Stimulated activated CD8-positive, alpha-beta memory T cell treated with anti-CD3 and anti-CD28 coated beads, Interleukin-12 subunit alpha, Interleukin-12 subunit beta, amount 100 ng/mL, for 4 hours (primary cell): ENCODE results near the gene EDEM2.
"Not testable (repeated sequence)": the region's sequence is repeated elsewhere in the genome, so short reads cannot be mapped to it uniquely, and the experiment has no call there.

ENCODE experiments used
- DNase-seq: peaks from one replicate; pipeline ENCODE4 v3.0.0-alpha.2; 2020; ENCODE audit warnings: low read depth

Gene EDEM2

GRCh38 chr20:35146920-35147574 lies at the start of gene EDEM2:
TSS of gene EDEM2 (minus strand) at chr20:35147336. CDS start at chr20:35147258, 78 bp downstream.
- peak; percentile 89 for DNase-seq

DNA sequence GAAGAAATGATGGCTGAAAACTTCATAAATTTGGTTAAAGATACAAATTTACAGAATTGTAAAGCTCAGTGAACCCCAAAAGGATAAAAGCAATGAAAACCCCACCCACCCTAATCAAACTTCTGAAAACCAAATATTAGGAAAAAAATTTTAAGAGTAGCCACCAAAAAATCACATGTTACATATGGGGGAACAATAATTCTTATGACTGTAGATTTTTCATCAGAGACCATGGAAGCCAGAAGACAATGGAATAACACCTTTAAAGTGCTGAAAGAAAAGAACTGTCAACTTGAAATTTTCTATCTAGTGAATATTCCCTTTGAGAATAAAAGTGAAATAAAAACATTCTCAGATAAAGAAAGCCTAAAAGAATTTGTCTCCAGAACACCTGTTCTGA lies 49.2 kb upstream of the EDEM2 start:
- no peak for DNase-seq

DNA sequence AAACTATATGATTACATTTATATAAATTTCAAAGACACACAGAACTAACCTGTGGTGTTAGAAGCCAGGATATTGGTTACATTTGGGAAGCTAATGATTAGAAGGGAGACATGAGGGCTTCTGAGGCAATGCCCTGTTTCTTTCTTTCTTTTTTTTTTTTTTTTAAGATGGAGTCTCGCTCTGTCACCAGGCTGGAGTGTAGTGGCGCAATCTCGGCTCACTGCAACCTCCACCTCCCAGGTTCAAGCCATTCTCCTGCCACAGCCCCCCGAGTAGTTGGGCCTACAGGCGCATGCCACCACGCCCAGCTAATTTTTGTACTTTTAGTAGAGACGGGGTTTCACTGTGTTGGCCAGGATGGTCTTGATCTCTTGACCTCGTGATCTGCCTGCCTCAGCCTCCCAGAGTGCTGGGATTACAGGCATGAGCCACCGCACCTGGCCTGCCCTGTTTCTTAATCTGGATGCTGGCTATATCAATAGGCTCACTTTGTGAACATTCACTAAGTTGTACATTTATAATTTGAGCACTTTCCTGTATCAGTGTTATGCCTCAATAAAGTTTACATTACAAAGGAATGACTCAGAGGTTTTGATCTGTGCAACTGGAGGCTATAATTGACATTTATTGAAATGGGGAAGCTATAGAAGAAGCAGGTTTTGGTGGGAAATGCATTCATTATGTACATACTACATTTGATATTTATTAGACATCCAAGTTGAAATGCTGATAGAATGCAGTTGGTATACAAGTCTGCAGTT lies 46.1 kb upstream of the EDEM2 start:
- not testable (repeated sequence) for DNase-seq

DNA sequence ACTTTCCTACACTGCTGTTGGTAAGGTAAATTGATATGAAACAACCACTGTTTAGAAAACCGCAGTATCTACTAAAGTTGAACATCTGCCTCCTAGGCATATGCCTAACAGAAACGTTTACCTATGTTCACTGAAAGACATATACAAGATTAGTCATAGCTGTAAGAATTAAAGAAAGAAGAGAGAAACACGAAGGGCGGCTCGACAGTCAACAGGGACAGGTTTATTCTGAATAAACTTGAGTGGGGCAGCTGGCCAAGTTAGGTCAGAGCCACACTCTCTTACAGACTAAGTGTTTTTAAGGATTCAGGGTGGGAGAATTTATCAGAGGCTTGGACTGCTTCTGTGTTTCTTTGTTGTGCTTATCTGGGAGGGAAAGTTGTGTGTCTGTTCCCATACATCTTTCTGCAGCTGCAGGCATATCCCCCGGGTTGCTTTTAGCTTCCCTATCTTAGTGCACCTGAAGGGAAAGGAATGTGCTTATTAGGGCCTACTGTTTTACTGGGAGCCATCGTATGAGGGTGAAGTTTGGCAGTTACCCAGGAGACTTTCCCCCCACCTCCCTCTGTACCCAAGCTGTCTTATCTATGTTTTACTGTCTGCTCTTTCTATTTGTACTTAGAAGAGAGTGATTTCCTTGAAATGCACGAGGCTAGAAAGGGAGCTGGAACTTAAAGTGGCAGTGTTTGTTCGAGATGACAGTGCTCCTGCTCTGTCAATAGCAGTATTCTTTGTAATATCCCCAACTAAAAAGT lies 45.2 kb upstream of the EDEM2 start:
- DNase-seq = no peak

GRCh38 chr20:35191419-35192117 lies 44.4 kb upstream of the EDEM2 start:
- DNase-seq = no peak

- DNase-seq = no peak
Observed at GRCh38 chr20:35190556-35190955, 43.4 kb upstream of the EDEM2 start.

- not testable (repeated sequence) for DNase-seq
Observed at GRCh38 chr20:35189223-35189622, 42.1 kb upstream of the EDEM2 start.

GRCh38 chr20:35187584-35188190 lies 40.6 kb upstream of the EDEM2 start:
- DNase-seq = no peak

- DNase-seq = not testable (repeated sequence)
Observed at GRCh38 chr20:35186691-35187289, 39.7 kb upstream of the EDEM2 start.

DNA sequence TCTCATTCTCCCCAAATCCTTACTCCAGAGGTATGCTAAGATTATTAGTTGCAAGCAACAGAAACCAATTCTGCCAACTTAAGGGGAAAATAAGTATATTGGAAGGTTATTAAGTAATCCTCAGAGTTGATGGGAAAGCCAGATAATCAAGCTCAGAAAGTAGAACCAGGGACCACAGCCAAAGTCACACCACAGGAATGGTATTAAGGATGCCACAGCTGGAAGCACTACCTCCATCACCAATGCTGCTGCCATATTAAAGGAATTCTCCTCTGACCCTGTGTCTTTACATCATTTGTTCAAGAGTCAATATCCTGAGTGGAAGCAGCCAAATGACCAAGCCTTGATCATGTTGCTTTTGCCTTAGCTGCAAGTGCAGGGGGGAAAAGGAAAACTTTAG lies 34.6 kb upstream of the EDEM2 start:
- no peak for DNase-seq

DNA sequence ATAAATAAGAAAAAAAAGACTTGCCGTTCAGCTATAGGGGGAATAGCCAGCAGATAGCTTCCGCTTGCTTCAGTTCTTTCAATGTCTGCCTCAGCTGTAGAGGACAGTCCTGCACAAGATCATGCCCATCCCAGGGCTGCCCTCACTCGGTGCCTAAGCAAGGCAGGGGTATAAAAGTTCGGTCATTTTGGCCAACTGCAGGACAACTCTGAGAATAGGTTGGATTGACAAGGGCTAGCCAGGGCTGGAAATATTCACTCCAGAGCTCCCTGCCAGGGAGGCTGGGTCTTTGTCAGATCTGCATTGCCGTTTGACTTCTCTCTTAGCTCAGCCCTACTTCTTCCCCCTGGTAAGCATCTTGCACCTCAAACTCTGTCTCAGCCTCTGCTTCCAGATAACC lies 33.1 kb upstream of the EDEM2 start:
- no peak for DNase-seq

- no peak for DNase-seq
Observed at GRCh38 chr20:35179292-35180212, 32.4 kb upstream of the EDEM2 start.

GRCh38 chr20:35176132-35176531 lies 29.0 kb upstream of the EDEM2 start:
- no peak for DNase-seq

- DNase-seq = no peak
Observed at GRCh38 chr20:35174458-35175216, 27.5 kb upstream of the EDEM2 start.

GRCh38 chr20:35173576-35174192 lies 26.5 kb upstream of the EDEM2 start:
- no peak for DNase-seq

DNA sequence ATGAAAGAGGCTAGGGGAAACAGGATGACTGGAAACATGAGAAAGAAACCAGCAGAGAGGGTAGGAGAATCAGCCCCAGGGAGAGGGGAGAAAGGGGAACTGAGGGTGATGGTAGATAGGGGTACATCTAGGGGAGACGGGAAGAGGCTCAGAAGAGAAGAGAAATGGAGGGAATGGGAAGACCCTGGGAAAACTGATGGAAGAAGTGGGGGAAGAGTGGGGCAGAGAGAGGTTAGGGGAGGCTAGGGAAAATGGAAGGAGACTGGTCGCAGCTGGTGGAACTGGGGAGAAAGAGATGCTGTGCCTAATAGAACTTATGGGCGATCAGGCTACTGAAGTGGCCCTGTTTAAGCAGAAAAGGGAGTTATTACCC lies 25.3 kb upstream of the EDEM2 start:
- DNase-seq = no peak

GRCh38 chr20:35171753-35172433 lies 24.8 kb upstream of the EDEM2 start, which contains the start of gene PROCR:
TSS of gene PROCR (plus strand) at chr20:35172072. CDS start at chr20:35172155, 83 bp downstream.
- no peak for DNase-seq

DNA sequence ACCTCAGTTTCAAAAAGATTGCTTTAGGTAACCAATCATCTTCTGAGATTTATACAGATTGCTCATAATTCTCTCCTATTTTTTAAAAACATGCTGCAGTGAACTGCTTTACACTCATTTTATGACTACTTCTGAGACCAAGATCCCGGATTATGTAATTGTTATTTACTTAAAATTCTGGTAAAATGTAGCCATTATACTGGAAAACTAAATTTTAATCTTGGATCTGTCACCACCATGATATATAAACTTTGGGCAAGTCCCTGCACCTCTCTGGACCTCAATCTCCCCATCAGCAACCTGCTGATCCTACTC lies 24.3 kb upstream of the EDEM2 start:
- DNase-seq = no peak
